Hepatocyte (in vitro differentiated cells): ENCODE measurements around the gene KRTAP9-3. TPM values are rescaled to one million over a fixed set of nuclear protein-coding genes. Genes with fewer than 3 reads are reported as not detected.

Experiments
- DNase-seq: peaks from one replicate; pipeline ENCODE4 v3.0.0-alpha.2; 2016; ENCODE audit warnings: low spot score
- H2AFZ ChIP-seq: fragments of 200-600 bp; sonication (generic); 2 replicates; pipeline ENCODE4 v1.6.0; 2016; ENCODE audit warnings: antibody characterized with exemption, mild to moderate bottlenecking
- H3K27ac ChIP-seq: fragments of 200-600 bp; sonication (generic); 2 replicates; pipeline ENCODE4 v1.5.1; 2016; ENCODE audit warnings: mild to moderate bottlenecking
- H3K27me3 ChIP-seq: fragments of 200-600 bp; sonication (generic); 2 replicates; pipeline ENCODE4 v1.6.1; 2016
- H3K36me3 ChIP-seq: fragments of 200-600 bp; sonication (generic); replicated peaks from 2 replicates; pipeline ENCODE4 v1.5.1; 2016; ENCODE audit warnings: low read depth; ENCODE audit not compliant: insufficient read depth
- H3K4me1 ChIP-seq: fragments of 200-600 bp; sonication (generic); 2 replicates; pipeline ENCODE4 v1.5.1; 2016; ENCODE audit warnings: mild to moderate bottlenecking, moderate library complexity; ENCODE audit not compliant: insufficient read depth
- H3K4me2 ChIP-seq: fragments of 200-600 bp; sonication (generic); 2 replicates; pipeline ENCODE4 v1.6.0; 2016
- H3K4me3 ChIP-seq: fragments of 200-600 bp; sonication (generic); 2 replicates; pipeline ENCODE4 v1.5.1; 2016; ENCODE audit warnings: mild to moderate bottlenecking
- H3K79me2 ChIP-seq: fragments of 200-600 bp; sonication (generic); 2 replicates; pipeline ENCODE4 v1.6.0; 2017; ENCODE audit warnings: mild to moderate bottlenecking
- H3K9me2 ChIP-seq: fragments of 200-600 bp; sonication (generic); replicated peaks from 2 replicates; pipeline ENCODE4 v1.6.0; 2017; ENCODE audit warnings: mild to moderate bottlenecking; ENCODE audit not compliant: insufficient read depth
- H3K9me3 ChIP-seq: fragments of 200-600 bp; sonication (generic); 2 replicates; pipeline ENCODE4 v1.5.1; 2016; ENCODE audit warnings: low read depth, mild to moderate bottlenecking
- H4K20me1 ChIP-seq: fragments of 200-600 bp; sonication (generic); 2 replicates; pipeline ENCODE4 v1.6.0; 2016; ENCODE audit warnings: mild to moderate bottlenecking; ENCODE audit not compliant: insufficient read depth, poor library complexity, severe bottlenecking
- CTCF ChIP-seq: fragments of 200-600 bp; sonication (generic); IDR thresholded peaks from 2 replicates; pipeline ENCODE4 v1.5.1; 2016; ENCODE audit warnings: antibody characterized with exemption, mild to moderate bottlenecking; ENCODE audit not compliant: poor library complexity
- EZH2 ChIP-seq: fragments of 200-600 bp; sonication (generic); IDR thresholded peaks from 2 replicates; pipeline ENCODE4 v1.6.1; 2016; ENCODE audit warnings: antibody characterized with exemption, mild to moderate bottlenecking, borderline replicate concordance
- EZH2phosphoT487 ChIP-seq: fragments of 200-600 bp; sonication (generic); IDR thresholded peaks from one replicate; pipeline ENCODE4 v1.6.1; 2018; ENCODE audit warnings: antibody characterized with exemption, mild to moderate bottlenecking, low read depth, moderate library complexity; ENCODE audit not compliant: unreplicated experiment, severe bottlenecking
- WGBS: methylation state at CpG from one replicate; pipeline ENCODE4 v1.1.6; 2016; ENCODE audit warnings: low lambda C conversion rate; ENCODE audit errors: missing lambda C conversion rate; 5-methylcytosine and 5-hydroxymethylcytosine counted together
- polyA plus RNA-seq: library from polyadenylated mRNA; unstranded; fragments of >200 nt; fragmentation: Nextera tagmentation; extraction: Ambion mirVana; gene quantifications from 2 replicates; pipeline ENCODE4 v1.2.1, GENCODE V29; 2016
- total RNA-seq: library from RNA; depleted of rRNA; stranded (reverse); fragments of >200 nt; gene quantifications from 2 replicates; pipeline ENCODE4 v1.2.3, GENCODE V29; 2014

KRTAP9-3 gene
- total and polyA plus RNA-seq, 2 experiments from 2014 or later = not detected

GRCh38 chr17:41190328-41190727, 41.9 kb upstream of the KRTAP9-3 start:
- Histone ChIP-seq H3K4me1 (no peaks in the 10 kb centered on the region), H3K27ac (no peak overlapping the region), H3K9me3 (no peaks in the 10 kb centered on the region), H3K9me2 (no peaks in the 10 kb centered on the region), H2AFZ (no peak overlapping the region), H3K36me3 (no peaks in the 10 kb centered on the region), H3K79me2 (no peaks in the 10 kb centered on the region), H4K20me1 (no peaks in the 10 kb centered on the region), H3K27me3 (peaks cover 15% of the 10 kb centered on the region), H3K4me2 (no peak overlapping the region), H3K4me3 (no peak overlapping the region)
- 90% methylated on average over 3 of the region's 3 CpGs for WGBS
- TF ChIP-seq EZH2 (no peak), EZH2phosphoT487 (no peak), CTCF (no peak)
- DNase-seq = no peak

- Histone ChIP-seq H3K4me1 (no peaks in the 10 kb centered on the region), H3K27me3 (no peaks in the 10 kb centered on the region), H3K4me2 (no peak overlapping the region), H3K9me2 (no peaks in the 10 kb centered on the region), H2AFZ (no peak overlapping the region), H4K20me1 (no peaks in the 10 kb centered on the region), H3K36me3 (no peaks in the 10 kb centered on the region), H3K27ac (no peak overlapping the region), H3K9me3 (no peaks in the 10 kb centered on the region), H3K79me2 (no peaks in the 10 kb centered on the region), H3K4me3 (no peak overlapping the region)
- 63% methylated on average over 1 of the region's 1 CpG for WGBS
- no peak for TF ChIP-seq EZH2
- no peak for DNase-seq
These were observed 36.2 kb upstream of the KRTAP9-3 start for GRCh38 chr17:41196068-41196467.

GRCh38 chr17:41199421-41200078, 32.7 kb upstream of the KRTAP9-3 start:
- no peaks in the 10 kb centered on the region for H3K36me3 ChIP-seq
- no peaks in the 10 kb centered on the region for H3K79me2 ChIP-seq
- no peak overlapping the region for H2AFZ ChIP-seq
- H3K4me3 ChIP-seq = no peak overlapping the region
- H3K27ac ChIP-seq = no peak overlapping the region
- no peaks in the 10 kb centered on the region for H3K27me3 ChIP-seq
- H4K20me1 ChIP-seq = no peaks in the 10 kb centered on the region
- TF ChIP-seq EZH2phosphoT487 = no peak
- TF ChIP-seq CTCF = no peak
- TF ChIP-seq EZH2 = no peak
- H3K4me2 ChIP-seq = no peak overlapping the region
- DNase-seq = no peak
- no peaks in the 10 kb centered on the region for H3K9me3 ChIP-seq
- no peaks in the 10 kb centered on the region for H3K4me1 ChIP-seq
- 69% methylated on average over 5 of the region's 5 CpGs for WGBS
- no peaks in the 10 kb centered on the region for H3K9me2 ChIP-seq

GRCh38 chr17:41211845-41212466, 20.3 kb upstream of the KRTAP9-3 start:
- Histone ChIP-seq H3K4me2 (no peak overlapping the region), H4K20me1 (no peaks in the 10 kb centered on the region)

More at GRCh38 chr17:41211845-41212466, 20.3 kb upstream of the KRTAP9-3 start:
- H3K79me2 ChIP-seq = no peaks in the 10 kb centered on the region
- H3K9me2 ChIP-seq = no peaks in the 10 kb centered on the region
- H3K36me3 ChIP-seq = no peaks in the 10 kb centered on the region
- no peak overlapping the region for H3K4me3 ChIP-seq
- H3K27ac ChIP-seq = no peak overlapping the region
- TF ChIP-seq EZH2 = no peak
- no peak for TF ChIP-seq CTCF
- no peak for TF ChIP-seq EZH2phosphoT487
- peaks cover 3% of the 10 kb centered on the region for H3K27me3 ChIP-seq
- no peaks in the 10 kb centered on the region for H3K9me3 ChIP-seq
- 95% methylated on average over 1 of the region's 1 CpG for WGBS
- no peaks in the 10 kb centered on the region for H3K4me1 ChIP-seq
- no peak overlapping the region for H2AFZ ChIP-seq
- no peak for DNase-seq
